Ishikawa (cell line): ENCODE results near the gene TRHDE.

Experiments
- EP300 ChIP-seq: IDR thresholded peaks from 2 replicates; pipeline ENCODE4 v1.6.1; 2012; ENCODE audit warnings: borderline replicate concordance
- NFIC ChIP-seq: IDR thresholded peaks from 2 replicates; pipeline ENCODE4 v1.6.1; 2012
- RAD21 ChIP-seq: IDR thresholded peaks from 2 replicates; pipeline ENCODE4 v1.6.1; 2012; ENCODE audit warnings: low read depth
- TF ChIP-seq, protein P1 (sequence below): IDR thresholded peaks from 2 replicates; pipeline ENCODE4 v1.6.1; 2012

DNA sequence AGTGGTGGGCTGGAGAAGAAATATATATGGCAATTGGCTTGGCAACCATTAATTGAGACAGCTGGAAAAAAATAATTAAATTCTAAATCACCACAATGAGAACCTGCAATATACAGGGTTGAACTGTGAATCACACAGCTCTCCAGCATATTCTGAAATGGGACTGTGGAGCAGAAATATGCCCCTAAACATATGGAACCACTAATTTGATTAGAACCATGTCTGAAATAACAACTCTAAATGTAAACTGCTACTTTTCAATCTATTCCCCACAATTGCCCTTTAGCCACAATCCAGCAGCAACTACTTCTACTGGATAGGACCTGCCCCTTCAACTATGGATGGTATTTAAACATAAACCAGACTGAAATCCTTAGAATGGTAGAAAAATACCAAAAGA lies 330.4 kb downstream of the TRHDE start:
- TF ChIP-seq EP300 (no peak), RAD21 (no peak), NFIC (no peak)
- TF ChIP-seq, protein P1, sequence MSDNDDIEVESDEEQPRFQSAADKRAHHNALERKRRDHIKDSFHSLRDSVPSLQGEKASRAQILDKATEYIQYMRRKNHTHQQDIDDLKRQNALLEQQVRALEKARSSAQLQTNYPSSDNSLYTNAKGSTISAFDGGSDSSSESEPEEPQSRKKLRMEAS: no peak
